B cell (primary cell): ENCODE results near the gene USP12.

ENCODE experiments used
- CTCF ChIP-seq: fragments of 200-600 bp; IDR thresholded peaks from one replicate; pipeline ENCODE4 v1.8.0; 2022; ENCODE audit warnings: antibody characterized with exemption, mild to moderate bottlenecking
- EZH2 ChIP-seq: IDR thresholded peaks from 2 replicates; pipeline ENCODE4 v1.6.1; 2012; ENCODE audit warnings: borderline replicate concordance, low read depth, mild to moderate bottlenecking, moderate library complexity, low read length; ENCODE audit not compliant: insufficient read depth, poor library complexity, severe bottlenecking

- TF ChIP-seq CTCF (no peak), EZH2 (no peak)
These were observed 152.7 kb downstream of the USP12 start for GRCh38 chr13:27018882-27019281.
